ENCODE measurements around the gene ROR2. TPM values are rescaled to one million over a fixed set of nuclear protein-coding genes. Genes with fewer than 3 reads are reported as not detected.

Gene ROR2
- total RNA-seq, 1 experiment from 2014 or later = 2.7 TPM

- Histone ChIP-seq H3K56ac (ENCODE audit: insufficient read length, low read depth, low read length) (no peak overlapping the region), H2BK120ac (ENCODE audit: low read depth, low read length, poor library complexity, severe bottlenecking) (no peak overlapping the region), H3K14ac (ENCODE audit: insufficient read depth, low read length) (no peak overlapping the region), H2BK20ac (ENCODE audit: low read depth, low read length, poor library complexity, severe bottlenecking) (no peak overlapping the region), H3K9me3 (ENCODE audit: control insufficient read depth, low read depth, low read length) (no peaks in the 10 kb centered on the region), H4K5ac (ENCODE audit: insufficient read length, low read depth, low read length) (no peak overlapping the region), H3K23me2 (ENCODE audit: insufficient read length, low read depth, low read length, poor library complexity, severe bottlenecking) (no peaks in the 10 kb centered on the region), H2AFZ (ENCODE audit: low read length) (no peak overlapping the region), H3K79me1 (ENCODE audit: insufficient read depth, low read depth, low read length, poor library complexity, severe bottlenecking) (no peaks in the 10 kb centered on the region), H2AK5ac (ENCODE audit: insufficient read length, low read length) (no peak overlapping the region), H4K20me1 (ENCODE audit: control insufficient read depth, insufficient read depth, insufficient read length) (no peaks in the 10 kb centered on the region), H3K9ac (ENCODE audit: extremely low read depth, insufficient read length, low read length) (no peak overlapping the region), H3K4me1 (ENCODE audit: insufficient read depth, low read length) (peaks cover 10% of the 10 kb centered on the region), H3K4ac (ENCODE audit: low read depth, low read length) (no peak overlapping the region), H2BK12ac (ENCODE audit: insufficient read length, low read depth, low read length) (no peak overlapping the region), H3K27me3 (ENCODE audit: insufficient read depth, low read length) (no peaks in the 10 kb centered on the region), H3K4me2 (ENCODE audit: insufficient read depth, insufficient read length, low read length) (no peak overlapping the region), H3K27ac (ENCODE audit: insufficient read length, low read depth, low read length) (no peak overlapping the region), H3K23ac (ENCODE audit: insufficient read length, low read depth, low read length) (no peak overlapping the region), H4K8ac (replicated peaks; ENCODE audit: insufficient read length, low read depth, low read length) (no peak overlapping the region), H3T11ph (ENCODE audit: low read length) (no peak overlapping the region), H2BK5ac (ENCODE audit: insufficient read length, low read length) (no peak overlapping the region), H2BK15ac (ENCODE audit: low read depth, low read length) (no peak overlapping the region), H3K79me2 (ENCODE audit: insufficient read depth, low read length) (no peaks in the 10 kb centered on the region; the same call in 1 of the 2 replicates), H4K91ac (ENCODE audit: insufficient read length, low read depth, low read length) (no peak overlapping the region), H3K18ac (ENCODE audit: insufficient read length, low read depth, low read length) (no peak overlapping the region)
- no peak overlapping the region for H3K4me3 Mint-ChIP-seq
- no peaks in the 10 kb centered on the region; a peak in 1 of 5 replicates for H3K9me3 Mint-ChIP-seq
- no peak for TF ChIP-seq CTCF (conservative IDR thresholded peaks at IDR 0.05)
- WGBS (ENCODE audit: extremely low coverage, insufficient read length, low lambda C conversion rate) = no CpG with 5 or more reads among the region's 2 CpGs
- H3K4me1 Mint-ChIP-seq = peaks cover 41 to 47% of the 10 kb centered on the region in 2 experiments
- DNase-seq = no peak
- no peaks in the 10 kb centered on the region for H3K36me3 Mint-ChIP-seq (ENCODE audit: insufficient read depth in 1 of 3, low read depth in 3 of 3)
- peaks cover 36% of the 10 kb centered on the region for H3K27me3 Mint-ChIP-seq (ENCODE audit: low read depth)
- H3K27ac Mint-ChIP-seq = no peak overlapping the region
Observed at GRCh38 chr9:91899219-91899563, 50.8 kb downstream of the ROR2 start.
